ENCODE results near the gene PLA2G15.

DNA sequence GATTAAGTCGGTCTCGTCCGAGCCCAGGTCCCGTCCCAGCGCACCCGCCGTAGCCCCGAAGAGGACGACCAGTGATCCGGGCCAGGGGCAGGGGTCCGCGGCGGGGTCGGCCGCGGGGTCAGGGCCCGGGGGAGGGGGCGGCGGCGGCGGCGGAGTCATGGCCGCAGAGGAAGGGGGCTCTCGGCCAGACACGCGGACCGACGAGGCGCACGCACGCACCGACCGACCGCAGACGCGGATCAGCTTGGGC, 9.4 kb upstream of the PLA2G15 start, which contains the start of gene ESRP2:
- TF ChIP-seq, protein P1, sequence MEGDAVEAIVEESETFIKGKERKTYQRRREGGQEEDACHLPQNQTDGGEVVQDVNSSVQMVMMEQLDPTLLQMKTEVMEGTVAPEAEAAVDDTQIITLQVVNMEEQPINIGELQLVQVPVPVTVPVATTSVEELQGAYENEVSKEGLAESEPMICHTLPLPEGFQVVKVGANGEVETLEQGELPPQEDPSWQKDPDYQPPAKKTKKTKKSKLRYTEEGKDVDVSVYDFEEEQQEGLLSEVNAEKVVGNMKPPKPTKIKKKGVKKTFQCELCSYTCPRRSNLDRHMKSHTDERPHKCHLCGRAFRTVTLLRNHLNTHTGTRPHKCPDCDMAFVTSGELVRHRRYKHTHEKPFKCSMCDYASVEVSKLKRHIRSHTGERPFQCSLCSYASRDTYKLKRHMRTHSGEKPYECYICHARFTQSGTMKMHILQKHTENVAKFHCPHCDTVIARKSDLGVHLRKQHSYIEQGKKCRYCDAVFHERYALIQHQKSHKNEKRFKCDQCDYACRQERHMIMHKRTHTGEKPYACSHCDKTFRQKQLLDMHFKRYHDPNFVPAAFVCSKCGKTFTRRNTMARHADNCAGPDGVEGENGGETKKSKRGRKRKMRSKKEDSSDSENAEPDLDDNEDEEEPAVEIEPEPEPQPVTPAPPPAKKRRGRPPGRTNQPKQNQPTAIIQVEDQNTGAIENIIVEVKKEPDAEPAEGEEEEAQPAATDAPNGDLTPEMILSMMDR (IDR thresholded peaks at IDR 0.05), result no peak
- no peak for TF ChIP-seq ZFX (IDR thresholded peaks at IDR 0.05; ENCODE audit: borderline replicate concordance)
